NCI-H2107 treated with DMSO at 0.1 percent for 48 hours (cell line): ENCODE measurements around the gene DUSP15.
"Not testable (repeated sequence)": the region's sequence is repeated elsewhere in the genome, so short reads cannot be mapped to it uniquely, and the experiment has no call there.

Experiments used
- DNase-seq: peaks from one replicate; lab custom pipeline; 2025; ENCODE audit not compliant: unreplicated experiment; lab: John Stamatoyannopoulos, UW

Gene DUSP15

DNA sequence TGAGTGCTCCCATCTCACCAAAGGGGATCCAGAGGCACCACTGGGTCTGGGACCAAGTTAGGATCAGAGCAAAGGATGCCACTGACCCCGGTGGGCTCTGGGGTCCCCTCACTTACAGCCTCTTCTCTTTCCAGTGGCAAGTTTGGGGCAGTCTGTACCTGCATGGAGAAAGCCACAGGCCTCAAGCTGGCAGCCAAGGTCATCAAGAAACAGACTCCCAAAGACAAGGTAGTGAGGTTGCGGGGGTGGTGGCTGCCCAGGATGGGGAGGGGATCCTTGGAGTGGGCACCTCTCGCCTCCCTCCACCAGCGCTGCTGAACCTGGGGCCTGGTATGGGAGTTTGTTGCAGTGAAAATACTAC, 46.2 kb downstream of the DUSP15 start:
- DNase-seq: no peak

- DNase-seq: no peak
These were observed 46.8 kb downstream of the DUSP15 start for GRCh38 chr20:31823360-31824124.

DNA sequence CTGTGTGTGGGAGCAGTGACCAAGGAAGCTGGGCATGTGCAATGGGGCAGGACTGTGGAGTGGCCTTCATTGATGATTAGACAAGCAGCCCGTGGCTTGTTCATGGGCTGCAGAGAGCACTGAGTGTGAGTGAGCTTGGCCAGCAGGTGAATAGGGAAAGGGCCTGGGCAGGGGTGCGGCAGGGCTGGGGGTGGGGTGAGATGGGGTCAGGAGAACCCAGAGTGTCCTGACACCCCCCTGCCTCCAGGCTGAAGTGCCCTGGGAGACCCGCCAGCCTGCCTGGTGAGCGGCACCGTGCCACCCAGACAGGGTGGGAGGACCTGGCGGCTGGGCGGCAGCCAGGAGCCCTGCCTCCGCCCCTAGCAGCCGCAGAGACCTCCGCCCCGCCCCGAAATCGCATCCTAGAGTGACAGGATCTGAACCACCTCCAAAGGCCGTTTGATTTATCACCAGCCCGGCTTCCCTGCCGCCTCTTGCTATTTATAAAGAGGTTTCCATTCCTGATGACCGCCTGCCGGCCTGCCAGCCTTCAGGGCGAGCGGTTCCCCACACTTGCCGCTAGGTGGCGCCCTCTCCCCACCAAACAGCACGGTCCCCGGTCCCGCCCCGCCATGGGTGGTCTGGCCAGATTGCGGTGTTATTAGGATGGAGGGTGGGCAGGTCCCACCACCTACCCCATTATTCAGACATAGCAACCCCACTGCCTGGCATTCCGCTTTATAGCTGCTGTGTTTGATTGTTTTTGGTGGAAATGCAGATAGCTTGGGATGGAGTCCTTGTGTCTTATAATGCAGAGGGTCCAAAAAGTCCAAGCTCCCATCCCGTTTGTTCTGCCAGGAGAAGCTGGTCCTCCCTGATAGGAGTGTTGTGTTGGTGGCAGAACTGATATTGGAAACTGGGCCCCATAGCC, 47.7 kb downstream of the DUSP15 start:
- peak; percentile 36 for DNase-seq

GRCh38 chr20:31821427-31821826, 48.9 kb downstream of the DUSP15 start:
- no peak for DNase-seq

DNA sequence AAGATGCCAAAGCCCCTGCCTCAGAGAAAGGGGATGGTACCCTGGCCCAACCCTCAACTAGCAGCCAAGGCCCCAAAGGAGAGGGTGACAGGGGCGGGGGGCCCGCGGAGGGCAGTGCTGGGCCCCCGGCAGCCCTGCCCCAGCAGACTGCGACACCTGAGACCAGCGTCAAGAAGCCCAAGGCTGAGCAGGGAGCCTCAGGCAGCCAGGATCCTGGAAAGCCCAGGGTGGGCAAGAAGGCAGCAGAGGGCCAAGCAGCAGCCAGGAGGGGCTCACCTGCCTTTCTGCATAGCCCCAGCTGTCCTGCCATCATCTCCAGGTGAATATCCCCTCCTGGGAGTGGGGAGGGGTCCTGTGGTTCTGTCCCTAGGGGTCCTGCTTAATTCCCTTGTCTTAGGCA, 50.1 kb downstream of the DUSP15 start:
- DNase-seq: no peak

- DNase-seq: no peak
These were observed 51.1 kb downstream of the DUSP15 start, which contains the start of gene MYLK2 for GRCh38 chr20:31819083-31819784. MYLK2 (plus strand) TSS chr20:31819356; CDS start chr20:31819581, 225 bp downstream.

GRCh38 chr20:31818376-31818908, 51.9 kb downstream of the DUSP15 start:
- no peak for DNase-seq

GRCh38 chr20:31817461-31817860, 52.9 kb downstream of the DUSP15 start:
- no peak for DNase-seq

DNA sequence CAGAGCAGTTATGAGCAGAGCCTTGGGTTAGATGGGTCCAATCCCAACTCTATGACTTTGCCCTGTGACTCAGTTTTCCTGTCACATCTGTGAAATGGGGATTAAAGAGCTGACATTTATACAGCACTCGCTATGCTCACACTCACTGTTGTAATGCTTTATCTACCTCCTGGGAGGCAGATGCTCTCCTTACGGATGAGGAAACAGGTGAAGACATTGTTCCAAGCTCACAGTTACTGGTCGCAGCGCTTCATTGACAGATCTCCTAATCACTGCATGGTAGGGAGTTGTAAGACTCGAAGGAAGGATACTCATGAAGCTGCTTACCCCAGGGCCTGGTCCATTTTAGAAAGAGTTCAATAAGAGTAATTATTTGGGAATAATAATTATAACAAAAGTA, 54.1 kb downstream of the DUSP15 start:
- DNase-seq: no peak

GRCh38 chr20:31815408-31816188, 54.7 kb downstream of the DUSP15 start:
- no peak for DNase-seq

GRCh38 chr20:31814142-31814541, 56.2 kb downstream of the DUSP15 start:
- DNase-seq: not testable (repeated sequence)

- DNase-seq: no peak
These were observed 56.7 kb downstream of the DUSP15 start for GRCh38 chr20:31813611-31814010.

- DNase-seq: no peak
These were observed 58.3 kb downstream of the DUSP15 start for GRCh38 chr20:31811796-31812728.

- no peak for DNase-seq
These were observed 59.1 kb downstream of the DUSP15 start for GRCh38 chr20:31811198-31811597.
